Measurements from ENCODE around the gene DAO. TPM values are rescaled to one million over a fixed set of nuclear protein-coding genes. Genes with fewer than 3 reads are reported as not detected.
A peak's percentile ranks its signal among the peaks of the same experiment; 100 is the strongest.

The DAO gene
- total and polyA plus RNA-seq, 2 experiments from 2014 or later = 0.88 to 0.90 TPM

DNA sequence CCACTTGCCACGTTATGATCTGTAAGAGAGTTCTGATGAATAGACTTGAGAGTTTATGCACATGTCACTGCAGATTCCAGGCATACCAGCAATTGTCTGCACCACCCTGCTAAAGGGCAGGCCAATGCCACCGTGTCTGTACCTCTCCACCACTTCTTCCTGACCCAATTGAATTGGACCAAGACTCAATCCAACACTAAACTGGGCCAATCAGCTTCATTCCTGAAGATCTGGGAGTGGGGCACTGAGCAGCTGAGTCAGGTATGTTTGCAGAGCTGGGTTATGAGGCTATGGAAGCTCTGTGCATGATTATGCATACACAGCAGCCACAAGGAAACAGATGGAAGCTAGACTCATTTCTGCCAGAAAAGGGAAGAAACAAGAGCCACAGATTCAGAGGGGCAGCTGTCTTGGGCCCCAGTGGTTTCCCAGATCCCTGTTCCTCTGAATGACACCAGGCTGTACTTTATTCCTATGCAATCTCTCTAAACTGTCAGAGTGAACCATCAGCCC is 28.0 kb downstream of the DAO start:
- no peak overlapping the region for H2AFZ ChIP-seq
- TF ChIP-seq EZH2phosphoT487 (IDR thresholded peaks at IDR 0.05; ENCODE audit: low read depth, severe bottlenecking, unreplicated experiment) (no peak), EZH2 (IDR thresholded peaks at IDR 0.05; ENCODE audit: borderline replicate concordance) (no peak)
- TF ChIP-seq, protein P1, sequence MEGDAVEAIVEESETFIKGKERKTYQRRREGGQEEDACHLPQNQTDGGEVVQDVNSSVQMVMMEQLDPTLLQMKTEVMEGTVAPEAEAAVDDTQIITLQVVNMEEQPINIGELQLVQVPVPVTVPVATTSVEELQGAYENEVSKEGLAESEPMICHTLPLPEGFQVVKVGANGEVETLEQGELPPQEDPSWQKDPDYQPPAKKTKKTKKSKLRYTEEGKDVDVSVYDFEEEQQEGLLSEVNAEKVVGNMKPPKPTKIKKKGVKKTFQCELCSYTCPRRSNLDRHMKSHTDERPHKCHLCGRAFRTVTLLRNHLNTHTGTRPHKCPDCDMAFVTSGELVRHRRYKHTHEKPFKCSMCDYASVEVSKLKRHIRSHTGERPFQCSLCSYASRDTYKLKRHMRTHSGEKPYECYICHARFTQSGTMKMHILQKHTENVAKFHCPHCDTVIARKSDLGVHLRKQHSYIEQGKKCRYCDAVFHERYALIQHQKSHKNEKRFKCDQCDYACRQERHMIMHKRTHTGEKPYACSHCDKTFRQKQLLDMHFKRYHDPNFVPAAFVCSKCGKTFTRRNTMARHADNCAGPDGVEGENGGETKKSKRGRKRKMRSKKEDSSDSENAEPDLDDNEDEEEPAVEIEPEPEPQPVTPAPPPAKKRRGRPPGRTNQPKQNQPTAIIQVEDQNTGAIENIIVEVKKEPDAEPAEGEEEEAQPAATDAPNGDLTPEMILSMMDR (IDR thresholded peaks at IDR 0.05; ENCODE audit: poor library complexity) = no peak
- no peak overlapping the region for H3K4me2 ChIP-seq
- H4K20me1 ChIP-seq (ENCODE audit: insufficient read depth, poor library complexity, severe bottlenecking) = no peaks in the 10 kb centered on the region
- H3K27me3 ChIP-seq = no peaks in the 10 kb centered on the region
- H3K4me1 ChIP-seq (ENCODE audit: insufficient read depth) = no peaks in the 10 kb centered on the region
- no peaks in the 10 kb centered on the region for H3K79me2 ChIP-seq
- no peak overlapping the region for H3K4me3 ChIP-seq
- DNase-seq (ENCODE audit: low spot score) = no peak
- H3K9me2 ChIP-seq (replicated peaks; ENCODE audit: insufficient read depth) = no peaks in the 10 kb centered on the region
- no peaks in the 10 kb centered on the region for H3K36me3 ChIP-seq (replicated peaks; ENCODE audit: insufficient read depth, low read depth)
- H3K27ac ChIP-seq = no peak overlapping the region
- 28% methylated on average over 2 of the region's 2 CpGs for WGBS (ENCODE audit: low lambda C conversion rate, missing lambda C conversion rate)
- no peaks in the 10 kb centered on the region for H3K9me3 ChIP-seq (ENCODE audit: low read depth)

DNA sequence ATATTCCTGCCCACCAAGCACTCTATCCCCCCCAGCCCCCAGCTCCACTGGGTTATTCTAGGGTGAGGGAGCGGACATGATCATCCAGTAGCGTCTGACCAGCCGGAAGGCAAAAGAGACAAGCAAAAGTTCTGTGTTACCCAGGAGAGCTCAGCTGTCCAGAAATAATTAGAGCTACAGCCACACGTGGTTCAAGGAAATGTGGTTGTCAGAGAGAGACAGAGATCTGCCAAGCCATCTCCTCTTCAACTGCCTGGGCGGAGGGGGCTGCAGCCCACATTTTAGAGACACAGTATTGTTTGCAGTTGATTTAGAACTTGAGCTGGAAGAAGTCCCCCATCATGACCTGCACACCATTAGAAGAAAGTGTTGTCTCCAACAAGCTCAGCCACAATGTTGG is 30.4 kb downstream of the DAO start:
- Histone ChIP-seq H3K36me3 (replicated peaks; ENCODE audit: insufficient read depth, low read depth) (no peaks in the 10 kb centered on the region), H3K27me3 (no peaks in the 10 kb centered on the region), H3K27ac (no peak overlapping the region), H3K4me1 (ENCODE audit: insufficient read depth) (no peaks in the 10 kb centered on the region), H3K4me3 (no peak overlapping the region), H3K79me2 (no peaks in the 10 kb centered on the region), H2AFZ (no peak overlapping the region), H3K9me2 (replicated peaks; ENCODE audit: insufficient read depth) (no peaks in the 10 kb centered on the region), H3K9me3 (ENCODE audit: low read depth) (no peaks in the 10 kb centered on the region), H3K4me2 (no peak overlapping the region), H4K20me1 (ENCODE audit: insufficient read depth, poor library complexity, severe bottlenecking) (no peaks in the 10 kb centered on the region)
- DNase-seq (ENCODE audit: low spot score) = no peak
- 93% methylated on average over 5 of the region's 5 CpGs for WGBS (ENCODE audit: low lambda C conversion rate, missing lambda C conversion rate)
- TF ChIP-seq EZH2phosphoT487 (IDR thresholded peaks at IDR 0.05; ENCODE audit: low read depth, severe bottlenecking, unreplicated experiment) = no peak
- TF ChIP-seq EZH2 (IDR thresholded peaks at IDR 0.05; ENCODE audit: borderline replicate concordance) = no peak
- TF ChIP-seq, protein P1 (IDR thresholded peaks at IDR 0.05; ENCODE audit: poor library complexity) = no peak

DNA sequence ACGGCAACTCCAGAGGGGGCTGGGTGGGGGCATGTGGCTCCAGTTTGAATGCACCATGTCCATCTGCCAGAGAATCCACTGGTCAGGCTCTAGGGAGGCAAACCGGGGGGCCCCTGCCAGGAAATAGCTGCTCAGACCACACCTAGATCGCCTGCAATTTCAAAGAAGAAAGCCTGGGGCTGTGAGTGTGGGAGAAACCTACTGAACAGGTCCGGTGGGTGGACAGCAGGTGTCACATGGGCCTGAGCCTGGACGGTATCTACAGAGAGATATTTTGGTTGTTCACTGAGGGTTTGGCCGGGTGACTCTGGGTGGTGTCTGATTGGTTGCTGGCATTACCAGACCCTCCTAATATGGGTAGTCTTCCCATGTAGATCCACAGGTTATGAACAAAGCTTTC is 32.0 kb downstream of the DAO start:
- TF ChIP-seq EZH2 (IDR thresholded peaks at IDR 0.05; ENCODE audit: borderline replicate concordance) (no peak), EZH2phosphoT487 (IDR thresholded peaks at IDR 0.05; ENCODE audit: low read depth, severe bottlenecking, unreplicated experiment) (no peak)
- TF ChIP-seq, protein P1 (IDR thresholded peaks at IDR 0.05; ENCODE audit: poor library complexity) = no peak
- Histone ChIP-seq H3K27ac (no peak overlapping the region), H3K79me2 (no peaks in the 10 kb centered on the region), H3K4me2 (no peak overlapping the region), H3K4me3 (no peak overlapping the region), H3K36me3 (replicated peaks; ENCODE audit: insufficient read depth, low read depth) (no peaks in the 10 kb centered on the region), H3K9me3 (ENCODE audit: low read depth) (no peaks in the 10 kb centered on the region), H4K20me1 (ENCODE audit: insufficient read depth, poor library complexity, severe bottlenecking) (no peaks in the 10 kb centered on the region), H3K9me2 (replicated peaks; ENCODE audit: insufficient read depth) (no peaks in the 10 kb centered on the region), H2AFZ (no peak overlapping the region), H3K4me1 (ENCODE audit: insufficient read depth) (no peaks in the 10 kb centered on the region), H3K27me3 (no peaks in the 10 kb centered on the region)
- WGBS (ENCODE audit: low lambda C conversion rate, missing lambda C conversion rate) = 62% methylated on average over 6 of the region's 6 CpGs
- peak; percentile 38 for DNase-seq (ENCODE audit: low spot score)

DNA sequence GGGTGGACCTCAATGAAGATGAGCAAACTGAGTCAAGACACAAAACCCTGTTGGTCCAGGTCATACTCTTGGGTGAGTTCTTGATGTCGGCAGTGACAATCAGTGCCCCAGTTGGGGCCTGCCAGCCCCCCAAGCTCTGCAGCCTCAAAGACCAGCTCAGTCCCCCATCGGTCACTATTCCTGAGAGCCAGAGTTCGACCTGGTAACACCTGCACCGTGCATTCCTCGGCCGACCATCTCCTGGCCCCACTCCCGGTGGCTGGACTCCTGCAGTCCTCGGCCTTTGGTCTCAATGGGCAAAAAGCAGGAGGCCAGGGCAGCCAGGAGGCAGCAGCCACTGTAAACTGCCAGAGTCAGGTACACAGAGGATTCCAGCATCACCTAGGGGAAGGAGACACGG is 32.5 kb downstream of the DAO start:
- H3K27ac ChIP-seq = no peak overlapping the region
- TF ChIP-seq EZH2phosphoT487 (IDR thresholded peaks at IDR 0.05; ENCODE audit: low read depth, severe bottlenecking, unreplicated experiment) (no peak), EZH2 (IDR thresholded peaks at IDR 0.05; ENCODE audit: borderline replicate concordance) (no peak)
- TF ChIP-seq, protein P1 (IDR thresholded peaks at IDR 0.05; ENCODE audit: poor library complexity) = no peak
- no peaks in the 10 kb centered on the region for H3K4me1 ChIP-seq (ENCODE audit: insufficient read depth)
- H3K9me3 ChIP-seq (ENCODE audit: low read depth) = no peaks in the 10 kb centered on the region
- no peaks in the 10 kb centered on the region for H3K36me3 ChIP-seq (replicated peaks; ENCODE audit: insufficient read depth, low read depth)
- no peaks in the 10 kb centered on the region for H3K9me2 ChIP-seq (replicated peaks; ENCODE audit: insufficient read depth)
- no peak overlapping the region for H3K4me2 ChIP-seq
- H2AFZ ChIP-seq = no peak overlapping the region
- H3K79me2 ChIP-seq = no peaks in the 10 kb centered on the region
- no peak overlapping the region for H3K4me3 ChIP-seq
- no peak for DNase-seq (ENCODE audit: low spot score)
- no peaks in the 10 kb centered on the region for H3K27me3 ChIP-seq
- H4K20me1 ChIP-seq (ENCODE audit: insufficient read depth, poor library complexity, severe bottlenecking) = no peaks in the 10 kb centered on the region
- 97% methylated on average over 9 of the region's 9 CpGs for WGBS (ENCODE audit: low lambda C conversion rate, missing lambda C conversion rate)
